Measurements from ENCODE around the gene ABCD4. TPM values are rescaled to one million over a fixed set of nuclear protein-coding genes. Genes with fewer than 3 reads are reported as not detected.
A peak's percentile ranks its signal among the peaks of the same experiment; 100 is the strongest.

The ABCD4 gene
- polyA plus RNA-seq, 4 donors = 31.1 to 138 (median 51.7) TPM

DNA sequence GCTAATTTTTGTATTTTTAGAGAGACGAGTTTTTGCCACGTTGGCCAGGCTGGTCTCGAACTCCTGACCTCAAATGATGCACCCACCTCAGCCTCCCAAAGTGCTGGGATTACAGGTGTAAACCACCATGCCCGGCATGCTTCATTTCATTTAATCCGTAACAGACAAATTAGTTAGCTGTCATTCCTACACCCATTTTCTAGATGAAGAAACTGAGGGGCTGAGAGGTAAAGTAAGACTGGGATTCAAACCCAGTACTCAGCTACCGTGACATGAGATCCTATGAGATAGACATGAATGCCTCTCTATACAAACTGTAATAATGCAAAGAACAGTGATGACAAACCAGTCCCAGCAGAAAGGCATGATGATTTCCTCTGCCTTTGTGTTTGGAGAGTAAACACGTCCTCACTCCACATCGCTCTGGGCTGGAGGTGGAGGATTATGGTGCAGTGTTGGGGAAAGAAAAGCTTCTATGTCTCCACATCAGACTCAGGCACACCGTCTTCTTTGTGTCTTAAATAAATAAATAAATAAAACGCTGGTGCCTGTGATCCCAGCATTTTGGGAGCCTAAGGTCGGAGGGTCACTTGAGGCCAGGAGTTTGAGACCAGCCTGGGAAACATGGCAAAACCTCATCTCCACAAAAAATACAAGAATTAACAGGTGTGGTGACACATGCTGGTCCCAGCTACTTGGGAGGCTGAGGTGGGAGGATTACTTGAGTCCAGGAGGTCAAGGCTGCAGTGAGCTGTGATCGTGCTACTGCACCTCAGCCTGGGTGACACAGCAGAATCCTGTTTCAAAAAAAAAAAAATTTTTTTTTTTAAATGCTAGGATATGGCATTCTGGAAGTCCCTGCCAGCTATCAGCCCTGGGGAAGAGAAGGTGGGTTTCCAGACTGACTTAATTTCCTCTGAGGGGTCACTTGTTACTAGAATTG lies 53.0 kb downstream of the ABCD4 start:
- FAIRE-seq = no peak
- Histone ChIP-seq H3K4me3 (ENCODE audit: low read depth in 1 of 3, low read length in 3 of 3) (no peak overlapping the region), H3K27me3 (ENCODE audit: control insufficient read depth in 3 of 3, insufficient read depth in 3 of 3, low read length in 3 of 3) (peaks cover 0 to 66% (median 19%) of the 10 kb centered on the region in 3 donors)

DNA sequence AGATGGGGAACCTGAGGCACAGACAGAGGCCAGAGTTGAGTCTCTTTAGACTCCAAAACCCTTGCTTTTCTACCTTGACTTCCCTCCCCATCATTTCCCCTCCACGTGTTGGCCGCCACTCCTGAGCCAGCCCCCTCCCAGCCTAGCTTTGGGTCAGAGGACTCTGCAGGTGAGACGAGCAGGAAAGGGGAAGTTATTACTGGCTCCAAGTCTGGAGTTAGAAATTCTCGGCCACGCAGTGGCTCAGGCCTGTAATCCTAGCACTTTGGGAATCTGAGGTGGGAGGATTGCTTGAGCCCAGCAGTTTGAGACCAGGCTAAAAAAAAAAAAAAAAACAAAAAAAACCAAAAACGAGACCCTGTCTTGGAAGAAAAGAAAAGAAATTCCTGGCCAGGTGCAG lies 54.7 kb downstream of the ABCD4 start:
- H3K4me1 ChIP-seq (ENCODE audit: control insufficient read depth in 3 of 3, insufficient read depth in 2 of 3, low read depth in 1 of 3, low read length in 2 of 3) = no peaks in the 10 kb centered on the region
- no peak overlapping the region for H3K4me3 ChIP-seq (ENCODE audit: low read depth in 1 of 3, low read length in 3 of 3)
- H3K27me3 ChIP-seq (ENCODE audit: control insufficient read depth in 3 of 3, insufficient read depth in 3 of 3, low read length in 3 of 3) = peaks cover 0 to 76% (median 29%) of the 10 kb centered on the region in 3 donors
- no peaks in the 10 kb centered on the region for H3K9me3 ChIP-seq (ENCODE audit: control insufficient read depth in 2 of 2, insufficient read depth in 1 of 2, low read depth in 1 of 2, low read length in 1 of 2)
- 38 to 56% (median 50%) methylated on average over 6 of the region's 6 CpGs for WGBS, 3 donors
- no peaks in the 10 kb centered on the region for H3K36me3 ChIP-seq (ENCODE audit: control insufficient read depth in 3 of 3, insufficient read depth in 2 of 3, low read depth in 1 of 3, low read length in 3 of 3)
- no peak overlapping the region for H3K27ac ChIP-seq (ENCODE audit: low read depth in 1 of 3, low read length in 2 of 3)
- FAIRE-seq = no peak
- no peak for DNase-seq

More for the DNA sequence above, 53.0 kb downstream of the ABCD4 start:
- WGBS, 3 donors = 58 to 70% (median 62%) methylated on average over 12 of the region's 12 CpGs
- Histone ChIP-seq H3K9me3 (ENCODE audit: control insufficient read depth in 2 of 2, insufficient read depth in 1 of 2, low read depth in 1 of 2, low read length in 1 of 2) (no peaks in the 10 kb centered on the region), H3K27ac (ENCODE audit: low read depth in 1 of 3, low read length in 2 of 3) (no peak overlapping the region), H3K36me3 (ENCODE audit: control insufficient read depth in 3 of 3, insufficient read depth in 2 of 3, low read depth in 1 of 3, low read length in 3 of 3) (no peaks in the 10 kb centered on the region), H3K4me1 (ENCODE audit: control insufficient read depth in 3 of 3, insufficient read depth in 2 of 3, low read depth in 1 of 3, low read length in 2 of 3) (no peaks in the 10 kb centered on the region)
- DNase-seq = no peak

DNA sequence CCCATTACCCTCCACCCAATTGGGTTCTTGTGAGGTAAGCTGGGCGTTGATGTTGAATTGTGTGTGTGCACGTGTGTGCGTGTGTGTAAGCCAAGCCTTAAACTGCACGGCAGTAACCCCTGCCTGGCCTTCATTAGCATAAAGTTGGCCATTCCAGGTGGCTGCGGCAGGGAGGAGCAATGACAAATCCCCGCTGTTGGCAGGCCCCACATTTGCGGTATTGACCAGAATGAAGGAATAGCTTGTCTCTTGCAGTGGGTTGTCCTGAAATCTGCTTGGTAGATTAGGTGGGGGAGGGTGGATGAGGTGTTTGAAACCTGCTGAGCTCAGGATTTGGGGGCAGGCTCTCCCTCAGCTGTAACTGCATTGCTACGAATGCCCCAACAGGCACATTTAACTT lies 56.2 kb downstream of the ABCD4 start:
- H3K27me3 ChIP-seq (ENCODE audit: control insufficient read depth in 3 of 3, insufficient read depth in 3 of 3, low read length in 3 of 3) = peaks cover 0 to 80% (median 33%) of the 10 kb centered on the region in 3 donors
- H3K4me3 ChIP-seq (ENCODE audit: low read depth in 1 of 3, low read length in 3 of 3) = no peak overlapping the region
- no peak overlapping the region for H3K27ac ChIP-seq (ENCODE audit: low read depth in 1 of 3, low read length in 2 of 3)
- H3K9me3 ChIP-seq (ENCODE audit: control insufficient read depth in 2 of 2, insufficient read depth in 1 of 2, low read depth in 1 of 2, low read length in 1 of 2) = no peaks in the 10 kb centered on the region
- no peaks in the 10 kb centered on the region for H3K4me1 ChIP-seq (ENCODE audit: control insufficient read depth in 3 of 3, insufficient read depth in 2 of 3, low read depth in 1 of 3, low read length in 2 of 3)
- FAIRE-seq (no peak), DNase-seq (no peak)
- WGBS, 3 donors = 50 to 71% (median 64%) methylated on average over 8 of the region's 8 CpGs
- no peaks in the 10 kb centered on the region for H3K36me3 ChIP-seq (ENCODE audit: control insufficient read depth in 3 of 3, insufficient read depth in 2 of 3, low read depth in 1 of 3, low read length in 3 of 3)

- peaks cover 4 to 93% (median 42%) of the 10 kb centered on the region in 3 donors for H3K27me3 ChIP-seq (ENCODE audit: control insufficient read depth in 3 of 3, insufficient read depth in 3 of 3, low read length in 3 of 3)
- peaks cover 0 to 2% of the 10 kb centered on the region in 2 donors for H3K9me3 ChIP-seq (ENCODE audit: control insufficient read depth in 2 of 2, insufficient read depth in 1 of 2, low read depth in 1 of 2, low read length in 1 of 2)
- H3K36me3 ChIP-seq (ENCODE audit: control insufficient read depth in 3 of 3, insufficient read depth in 2 of 3, low read depth in 1 of 3, low read length in 3 of 3) = no peaks in the 10 kb centered on the region
- H3K4me1 ChIP-seq (ENCODE audit: control insufficient read depth in 3 of 3, insufficient read depth in 2 of 3, low read depth in 1 of 3, low read length in 2 of 3) = peaks cover 0 to 11% (median 0%) of the 10 kb centered on the region in 3 donors
- no peak overlapping the region for H3K4me3 ChIP-seq (ENCODE audit: low read depth in 1 of 3, low read length in 3 of 3)
- FAIRE-seq (no peak), DNase-seq (no peak)
- 46 to 72% (median 60%) methylated on average over 7 of the region's 7 CpGs for WGBS, 3 donors
- H3K27ac ChIP-seq (ENCODE audit: low read depth in 1 of 3, low read length in 2 of 3) = no peak overlapping the region
Observed at GRCh38 chr14:74245292-74245691, 57.4 kb downstream of the ABCD4 start.

DNA sequence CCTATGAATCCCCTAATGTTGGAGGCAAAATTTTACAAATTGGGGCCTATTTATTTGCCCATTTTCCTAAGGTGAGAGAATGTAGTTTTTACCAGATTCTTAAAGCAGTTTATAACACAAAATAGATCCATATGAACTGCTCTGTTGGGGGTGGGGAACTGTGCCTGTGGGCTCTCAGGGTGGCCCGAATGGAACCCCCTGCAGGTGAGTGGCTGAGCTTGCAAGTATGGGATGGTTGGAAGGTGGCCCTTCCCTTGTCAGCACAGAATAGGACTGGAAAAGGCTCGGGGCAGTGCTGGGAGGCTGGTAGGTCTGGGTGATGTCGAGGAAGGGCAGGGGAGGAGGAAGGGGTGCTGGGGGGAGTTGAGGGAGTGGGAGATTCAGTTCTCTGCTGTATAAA lies 58.6 kb downstream of the ABCD4 start:
- FAIRE-seq = no peak
- no peaks in the 10 kb centered on the region for H3K36me3 ChIP-seq (ENCODE audit: control insufficient read depth in 3 of 3, insufficient read depth in 2 of 3, low read depth in 1 of 3, low read length in 3 of 3)
- no peak overlapping the region for H3K27ac ChIP-seq (ENCODE audit: low read depth in 1 of 3, low read length in 2 of 3)
- H3K4me1 ChIP-seq (ENCODE audit: control insufficient read depth in 3 of 3, insufficient read depth in 2 of 3, low read depth in 1 of 3, low read length in 2 of 3) = peaks cover 0 to 12% (median 2%) of the 10 kb centered on the region in 3 donors
- no peak for DNase-seq
- WGBS, 3 donors = 3 to 22% (median 6%) methylated on average over 3 of the region's 3 CpGs
- H3K4me3 ChIP-seq (ENCODE audit: low read depth in 1 of 3, low read length in 3 of 3) = no peak overlapping the region
- H3K9me3 ChIP-seq (ENCODE audit: control insufficient read depth in 2 of 2, insufficient read depth in 1 of 2, low read depth in 1 of 2, low read length in 1 of 2) = peaks cover 0 to 2% of the 10 kb centered on the region in 2 donors
- H3K27me3 ChIP-seq (ENCODE audit: control insufficient read depth in 3 of 3, insufficient read depth in 3 of 3, low read length in 3 of 3) = peaks cover 5 to 97% (median 48%) of the 10 kb centered on the region in 3 donors

GRCh38 chr14:74243051-74243450 lies 59.7 kb downstream of the ABCD4 start:
- no peak for DNase-seq
- Histone ChIP-seq H3K36me3 (ENCODE audit: control insufficient read depth in 3 of 3, insufficient read depth in 2 of 3, low read depth in 1 of 3, low read length in 3 of 3) (no peaks in the 10 kb centered on the region), H3K27me3 (ENCODE audit: control insufficient read depth in 3 of 3, insufficient read depth in 3 of 3, low read length in 3 of 3) (peaks cover 5 to 100% (median 58%) of the 10 kb centered on the region in 3 donors), H3K27ac (ENCODE audit: low read depth in 1 of 3, low read length in 2 of 3) (no peak overlapping the region), H3K4me3 (ENCODE audit: low read depth in 1 of 3, low read length in 3 of 3) (no peak overlapping the region), H3K4me1 (ENCODE audit: control insufficient read depth in 3 of 3, insufficient read depth in 2 of 3, low read depth in 1 of 3, low read length in 2 of 3) (peaks cover 0 to 12% (median 2%) of the 10 kb centered on the region in 3 donors), H3K9me3 (ENCODE audit: control insufficient read depth in 2 of 2, insufficient read depth in 1 of 2, low read depth in 1 of 2, low read length in 1 of 2) (peaks cover 0 to 2% of the 10 kb centered on the region in 2 donors)
- no peak for FAIRE-seq
- 20 to 32% (median 21%) methylated on average over 5 of the region's 5 CpGs for WGBS, 3 donors

DNA sequence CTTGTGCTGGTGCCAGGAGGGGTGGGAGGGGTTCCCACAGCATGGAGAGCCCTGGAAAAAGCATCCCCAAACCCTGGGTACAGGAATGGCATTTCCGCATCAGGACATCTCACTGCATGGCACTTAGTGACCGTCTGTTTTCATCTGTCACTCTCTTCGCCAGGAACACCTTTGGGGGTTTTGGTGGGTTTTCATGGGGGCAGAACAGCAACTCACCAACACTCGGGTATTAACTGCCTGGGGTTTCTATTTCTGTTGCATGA lies 60.0 kb downstream of the ABCD4 start:
- no peaks in the 10 kb centered on the region for H3K36me3 ChIP-seq (ENCODE audit: control insufficient read depth in 3 of 3, insufficient read depth in 2 of 3, low read depth in 1 of 3, low read length in 3 of 3)
- H3K4me3 ChIP-seq (ENCODE audit: low read depth in 1 of 3, low read length in 3 of 3) = no peak overlapping the region
- DNase-seq (peak in 1 of 2 donors; percentile 21), FAIRE-seq (no peak)
- no peak overlapping the region for H3K27ac ChIP-seq (ENCODE audit: low read depth in 1 of 3, low read length in 2 of 3)
- H3K27me3 ChIP-seq (ENCODE audit: control insufficient read depth in 3 of 3, insufficient read depth in 3 of 3, low read length in 3 of 3) = peaks cover 5 to 100% (median 61%) of the 10 kb centered on the region in 3 donors
- H3K4me1 ChIP-seq (ENCODE audit: control insufficient read depth in 3 of 3, insufficient read depth in 2 of 3, low read depth in 1 of 3, low read length in 2 of 3) = peaks cover 0 to 12% (median 2%) of the 10 kb centered on the region in 3 donors
- peaks cover 0 to 2% of the 10 kb centered on the region in 2 donors for H3K9me3 ChIP-seq (ENCODE audit: control insufficient read depth in 2 of 2, insufficient read depth in 1 of 2, low read depth in 1 of 2, low read length in 1 of 2)
- WGBS, 3 donors = 25 to 27% (median 26%) methylated on average over 4 of the region's 4 CpGs

DNA sequence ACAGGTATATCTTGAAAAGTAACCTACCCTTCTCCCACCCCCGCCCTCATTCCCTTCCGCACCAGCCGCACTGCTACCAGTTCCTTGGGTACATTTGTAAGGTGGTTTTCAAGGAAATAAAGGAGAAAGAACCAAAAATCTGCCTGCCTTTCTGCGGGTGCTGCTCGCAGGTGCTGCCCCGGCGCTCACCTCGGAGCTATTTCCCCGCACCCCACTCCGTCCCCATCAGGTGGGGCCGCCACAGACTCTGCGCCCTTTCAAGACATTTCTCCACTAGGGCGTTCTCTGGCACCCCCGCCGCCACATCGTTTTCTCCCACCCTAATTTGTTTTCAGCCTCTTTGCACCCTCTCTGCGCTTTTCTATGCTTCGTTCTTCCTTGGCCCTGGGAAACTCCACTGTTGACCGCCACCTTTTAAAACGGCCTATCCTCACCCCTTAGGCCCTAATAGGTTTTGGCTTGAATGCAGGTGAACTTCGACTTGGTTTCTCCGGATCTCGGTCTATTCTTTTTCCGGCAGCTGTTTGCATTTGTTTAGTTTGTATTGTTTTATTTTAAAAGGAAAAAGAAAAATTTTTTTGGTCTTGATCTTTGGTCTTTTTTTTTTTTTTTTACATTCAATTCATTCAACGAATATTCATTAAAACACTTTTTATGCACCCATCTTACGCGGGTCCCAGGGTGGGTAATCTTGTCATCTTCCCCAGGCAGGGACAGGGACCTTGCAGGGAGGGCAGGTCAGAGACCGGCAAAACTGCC lies 60.5 kb downstream of the ABCD4 start:
- Histone ChIP-seq H3K9me3 (ENCODE audit: control insufficient read depth in 2 of 2, insufficient read depth in 1 of 2, low read depth in 1 of 2, low read length in 1 of 2) (peaks cover 0 to 2% of the 10 kb centered on the region in 2 donors), H3K4me3 (ENCODE audit: low read depth in 1 of 3, low read length in 3 of 3) (no peak overlapping the region), H3K4me1 (ENCODE audit: control insufficient read depth in 3 of 3, insufficient read depth in 2 of 3, low read depth in 1 of 3, low read length in 2 of 3) (peaks cover 0 to 12% (median 2%) of the 10 kb centered on the region in 3 donors), H3K36me3 (ENCODE audit: control insufficient read depth in 3 of 3, insufficient read depth in 2 of 3, low read depth in 1 of 3, low read length in 3 of 3) (no peaks in the 10 kb centered on the region), H3K27me3 (ENCODE audit: control insufficient read depth in 3 of 3, insufficient read depth in 3 of 3, low read length in 3 of 3) (peaks cover 5 to 100% (median 64%) of the 10 kb centered on the region in 3 donors), H3K27ac (ENCODE audit: low read depth in 1 of 3, low read length in 2 of 3) (no peak overlapping the region)
- FAIRE-seq = no peak
- WGBS, 3 donors = 7 to 10% (median 8%) methylated on average over 26 to 28 of the region's 28 CpGs
- DNase-seq = peak in 1 of 2 donors; percentile 45
